ENCODE data around the gene MIB1. TPM values are rescaled to one million over a fixed set of nuclear protein-coding genes. Genes with fewer than 3 reads are reported as not detected.
"Not testable (repeated sequence)": the region's sequence is repeated elsewhere in the genome, so short reads cannot be mapped to it uniquely, and the experiment has no call there.

MIB1 gene
- polyA plus RNA-seq (ENCODE audit: insufficient read length in 3 of 3), result 10 to 100 TPM; 70.5 to 76.7 (median 71.9) TPM

GRCh38 chr18:21740538-21741311, at the start of gene MIB1:
Gene MIB1 (plus strand): TSS chr18:21740792. CDS start chr18:21741584, 792 bp downstream.
- DNase-seq (ENCODE audit: low read depth in 3 of 3, low spot score in 2 of 3), result peak; percentile 97 to 99 (median 98)

GRCh38 chr18:21693322-21693721, 47.3 kb upstream of the MIB1 start:
- no peak for DNase-seq (ENCODE audit: low read depth in 3 of 3, low spot score in 2 of 3)

GRCh38 chr18:21700528-21701075, 40.0 kb upstream of the MIB1 start:
- no peak for DNase-seq (ENCODE audit: low read depth in 3 of 3, low spot score in 2 of 3)

- DNase-seq (ENCODE audit: low read depth in 3 of 3, low spot score in 2 of 3), result no peak
These were observed 39.0 kb upstream of the MIB1 start for GRCh38 chr18:21701621-21702020.

GRCh38 chr18:21702602-21703001, 38.0 kb upstream of the MIB1 start:
- no peak for DNase-seq (ENCODE audit: low read depth in 3 of 3, low spot score in 2 of 3)

GRCh38 chr18:21703241-21703820, 37.3 kb upstream of the MIB1 start:
- DNase-seq (ENCODE audit: low read depth in 3 of 3, low spot score in 2 of 3), result peak in 1 of 3 donors; percentile 16

GRCh38 chr18:21704603-21705364, 35.8 kb upstream of the MIB1 start, which contains the start of gene ABHD3:
Gene ABHD3 (minus strand): TSS chr18:21704774. CDS start chr18:21704665, 109 bp downstream.
- DNase-seq (ENCODE audit: low read depth in 3 of 3, low spot score in 2 of 3), result peak; percentile 54 to 84 (median 79)

GRCh38 chr18:21706386-21706865, 34.2 kb upstream of the MIB1 start:
- DNase-seq (ENCODE audit: low read depth in 3 of 3, low spot score in 2 of 3), result no peak

- not testable (repeated sequence) for DNase-seq (ENCODE audit: low read depth in 3 of 3, low spot score in 2 of 3)
These were observed 33.5 kb upstream of the MIB1 start for GRCh38 chr18:21707130-21707529.

GRCh38 chr18:21714474-21714873, 26.1 kb upstream of the MIB1 start:
- DNase-seq (ENCODE audit: low read depth in 3 of 3, low spot score in 2 of 3), result no peak

GRCh38 chr18:21722687-21723086, 17.9 kb upstream of the MIB1 start:
- DNase-seq (ENCODE audit: low read depth in 3 of 3, low spot score in 2 of 3), result no peak

GRCh38 chr18:21725201-21725600, 15.4 kb upstream of the MIB1 start:
- no peak for DNase-seq (ENCODE audit: low read depth in 3 of 3, low spot score in 2 of 3)

- DNase-seq (ENCODE audit: low read depth in 3 of 3, low spot score in 2 of 3), result no peak
These were observed 12.9 kb upstream of the MIB1 start for GRCh38 chr18:21727702-21728101.

GRCh38 chr18:21733011-21733410, 7.6 kb upstream of the MIB1 start:
- DNase-seq (ENCODE audit: low read depth in 3 of 3, low spot score in 2 of 3), result no peak

GRCh38 chr18:21735452-21736015, 5.1 kb upstream of the MIB1 start:
- no peak for DNase-seq (ENCODE audit: low read depth in 3 of 3, low spot score in 2 of 3)

- DNase-seq (ENCODE audit: low read depth in 3 of 3, low spot score in 2 of 3), result not testable (repeated sequence)
These were observed 3.7 kb upstream of the MIB1 start for GRCh38 chr18:21736926-21737325.

- DNase-seq (ENCODE audit: low read depth in 3 of 3, low spot score in 2 of 3), result no peak
These were observed 721 bp upstream of the MIB1 start for GRCh38 chr18:21739604-21740537.

- peak in 1 of 3 donors; percentile 38 for DNase-seq (ENCODE audit: low read depth in 3 of 3, low spot score in 2 of 3)
These were observed 645 bp downstream of the MIB1 start for GRCh38 chr18:21741312-21741561.

GRCh38 chr18:21741562-21742314, 1.1 kb downstream of the MIB1 start:
- peak in 2 of 3 donors; percentile 21 to 29 for DNase-seq (ENCODE audit: low read depth in 3 of 3, low spot score in 2 of 3)
